Activated gamma-delta T cell treated with anti-CD3 and anti-CD28 coated beads, Interleukin-2, amount 50 U/mL, for 16 hours (primary cell): ENCODE measurements around the gene NFIX.

Experiments
- DNase-seq: peaks from one replicate; pipeline ENCODE4 v3.0.0-alpha.2; 2020; ENCODE audit warnings: low read depth

The NFIX gene

GRCh38 chr19:13076787-13077186 lies 81.5 kb downstream of the NFIX start:
- DNase-seq = no peak

DNA sequence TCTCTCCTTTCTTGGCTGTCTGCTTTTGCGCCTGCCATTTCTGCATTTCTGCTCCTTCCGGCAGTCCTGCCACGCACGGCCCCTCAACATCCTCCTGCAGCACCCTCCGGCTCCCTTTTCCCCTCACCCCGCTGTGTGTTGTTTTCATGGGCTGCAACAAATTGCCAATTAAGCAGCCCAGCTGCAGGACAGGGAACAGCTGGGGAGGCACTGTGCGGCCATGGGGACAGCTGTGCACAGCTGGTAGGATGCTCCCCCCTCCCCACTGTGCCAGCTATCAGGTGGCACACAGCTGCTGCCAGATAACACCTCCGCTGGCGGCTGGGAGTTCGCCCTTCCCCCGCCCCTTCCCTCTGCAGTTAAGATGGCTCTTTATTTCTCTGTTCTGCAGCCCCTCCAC lies 82.0 kb downstream of the NFIX start:
- no peak for DNase-seq

DNA sequence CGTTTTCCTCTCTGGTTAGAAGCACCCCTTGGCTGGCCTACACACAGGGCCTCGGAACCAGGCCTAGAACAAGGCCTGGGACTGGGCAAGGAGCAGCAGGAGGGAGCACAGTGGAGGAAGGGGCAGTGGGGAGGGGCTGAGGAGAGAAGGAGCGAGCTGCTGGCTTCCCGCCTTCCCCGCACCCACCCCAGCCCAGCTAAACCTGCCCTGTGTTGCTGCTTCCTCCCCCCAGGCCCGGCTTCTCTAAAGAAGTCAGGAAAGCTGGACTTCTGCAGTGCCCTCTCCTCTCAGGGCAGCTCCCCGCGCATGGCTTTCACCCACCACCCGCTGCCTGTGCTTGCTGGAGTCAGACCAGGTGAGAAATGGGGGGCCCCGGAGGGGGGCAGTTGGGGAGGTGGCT lies 83.1 kb downstream of the NFIX start:
- DNase-seq = no peak

DNA sequence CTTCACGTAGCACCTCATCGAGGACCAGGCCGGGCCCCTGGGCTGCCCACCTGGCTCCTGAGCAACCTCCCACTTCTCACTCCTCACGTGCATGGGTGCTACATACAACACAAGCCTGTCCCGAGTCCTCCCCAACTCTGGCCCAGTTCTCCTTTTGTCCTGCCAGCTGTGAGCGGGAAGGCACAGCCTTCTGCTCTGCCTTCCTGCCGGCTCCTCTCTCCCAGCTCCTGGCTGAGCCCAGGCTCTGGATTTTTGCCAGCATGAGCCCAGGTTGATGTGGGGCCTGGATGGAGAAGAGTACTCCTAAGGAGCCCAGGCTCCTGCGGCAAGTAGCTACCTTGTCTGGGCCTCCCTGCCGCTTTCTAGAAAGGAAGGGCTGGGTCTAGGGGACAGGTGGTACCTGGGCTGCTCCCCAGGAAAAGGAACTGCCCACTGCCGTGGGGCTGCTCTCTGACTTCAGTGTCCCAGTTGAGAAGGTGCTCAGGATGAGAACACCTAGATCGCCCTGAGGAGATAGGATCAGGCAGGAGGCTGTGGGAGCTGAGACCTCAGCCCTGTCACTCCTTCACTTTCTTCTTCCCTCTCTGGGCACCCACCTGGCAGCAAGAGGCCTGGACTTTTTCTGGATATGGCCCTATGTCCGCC lies 83.7 kb downstream of the NFIX start:
- no peak for DNase-seq

DNA sequence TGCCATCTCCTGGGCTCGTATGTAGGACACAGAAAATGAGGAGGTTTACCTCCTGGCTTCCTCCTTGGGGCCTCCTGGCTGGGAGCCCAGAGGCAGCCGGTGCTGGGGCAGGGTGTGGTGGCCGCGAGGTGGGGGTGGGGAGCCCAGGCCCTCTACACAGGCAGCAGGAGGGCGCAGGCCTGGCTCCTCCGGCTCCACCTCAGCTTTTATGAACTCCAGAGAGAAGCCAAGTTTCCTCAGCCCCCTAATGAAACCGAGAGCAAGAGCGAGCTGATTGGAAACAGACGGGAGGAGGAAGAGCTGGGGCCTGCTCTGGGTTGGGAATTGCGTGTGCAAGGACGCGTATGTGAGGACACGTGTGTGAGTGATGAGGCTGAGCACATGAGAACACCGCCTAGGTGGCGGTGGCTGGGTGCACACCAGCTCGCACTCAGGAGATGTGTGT lies 84.3 kb downstream of the NFIX start:
- DNase-seq = no peak

- no peak for DNase-seq
These were observed 87.1 kb downstream of the NFIX start for GRCh38 chr19:13082192-13083007.

DNA sequence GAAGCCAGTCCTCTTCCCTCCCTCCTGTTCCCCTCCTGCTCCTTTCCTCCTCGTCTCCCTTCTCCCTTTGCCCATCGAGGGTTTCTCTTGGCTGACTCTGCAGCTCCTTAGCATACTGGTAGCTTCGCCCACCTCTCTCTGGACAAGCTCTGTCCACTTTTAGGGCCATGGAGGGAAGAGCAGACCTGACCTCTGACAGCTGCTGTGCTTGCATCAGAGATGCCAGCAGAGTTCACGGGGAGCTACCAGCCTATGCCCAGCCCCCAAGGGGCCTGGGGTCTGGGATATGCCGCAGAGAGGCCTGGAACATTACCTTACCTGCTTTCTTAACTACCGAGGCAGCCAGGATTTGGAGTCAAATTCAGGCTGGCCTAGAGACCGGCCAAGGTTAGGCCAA lies 87.7 kb downstream of the NFIX start:
- DNase-seq = no peak

GRCh38 chr19:13083627-13084026 lies 88.4 kb downstream of the NFIX start:
- no peak for DNase-seq

GRCh38 chr19:13085666-13086065 lies 90.4 kb downstream of the NFIX start:
- DNase-seq = no peak

DNA sequence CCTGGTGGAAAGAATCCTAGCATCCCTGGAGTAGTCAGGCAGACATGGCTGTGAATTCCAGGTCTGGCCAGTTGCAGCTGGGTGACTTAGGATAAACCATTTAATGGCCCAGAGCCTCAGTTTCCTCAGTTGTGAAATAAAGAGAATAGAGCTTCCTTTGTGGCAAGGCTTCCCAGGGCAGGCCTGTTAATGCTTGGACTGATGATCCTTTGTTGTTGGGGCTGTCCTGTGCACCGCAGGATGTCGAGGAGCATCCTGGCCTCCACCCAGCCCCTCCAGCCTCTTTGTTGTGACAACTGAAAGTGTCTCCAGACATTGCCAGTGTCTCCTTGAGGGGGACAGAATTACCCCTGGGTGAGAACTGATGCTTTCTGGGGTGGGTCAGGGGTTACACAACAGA lies 91.1 kb downstream of the NFIX start:
- no peak for DNase-seq

GRCh38 chr19:13087295-13087694 lies 92.0 kb downstream of the NFIX start:
- no peak for DNase-seq

GRCh38 chr19:13087795-13088537 lies 92.7 kb downstream of the NFIX start:
- no peak for DNase-seq

GRCh38 chr19:13089139-13089856 lies 94.0 kb downstream of the NFIX start:
- no peak for DNase-seq

DNA sequence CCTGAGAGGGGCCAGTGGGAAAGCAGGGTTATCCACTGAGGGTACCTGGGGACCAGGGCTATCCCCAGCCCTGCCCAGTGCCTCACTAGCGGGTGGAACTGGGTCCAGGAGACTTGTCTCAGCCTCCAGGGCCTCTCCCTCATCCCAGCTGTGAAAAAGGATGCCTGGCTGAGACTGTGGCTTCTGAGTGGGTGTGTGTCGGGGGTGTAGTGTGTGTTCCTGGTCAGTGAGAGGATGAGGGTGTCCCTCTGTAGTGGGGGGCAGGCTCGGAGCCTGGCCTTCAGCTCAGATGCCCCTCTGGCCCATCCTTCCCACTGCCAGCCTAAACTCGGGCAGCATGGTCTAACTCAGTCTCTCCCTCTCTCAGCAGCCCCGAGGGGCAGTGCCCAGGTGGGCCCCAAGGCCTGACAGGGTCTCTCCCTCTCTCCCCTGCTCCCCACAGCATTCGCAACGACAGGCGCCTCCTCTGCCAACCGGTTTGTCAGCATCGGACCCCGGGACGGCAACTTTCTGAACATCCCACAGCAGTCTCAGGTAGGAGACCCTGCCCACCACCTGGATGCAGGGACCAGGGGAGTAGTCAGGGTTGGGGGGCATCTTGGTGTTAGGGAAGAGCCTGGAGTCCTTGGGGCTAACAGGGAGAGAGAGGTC lies 94.7 kb downstream of the NFIX start:
- no peak for DNase-seq

GRCh38 chr19:13090511-13091231 lies 95.4 kb downstream of the NFIX start:
- no peak for DNase-seq

DNA sequence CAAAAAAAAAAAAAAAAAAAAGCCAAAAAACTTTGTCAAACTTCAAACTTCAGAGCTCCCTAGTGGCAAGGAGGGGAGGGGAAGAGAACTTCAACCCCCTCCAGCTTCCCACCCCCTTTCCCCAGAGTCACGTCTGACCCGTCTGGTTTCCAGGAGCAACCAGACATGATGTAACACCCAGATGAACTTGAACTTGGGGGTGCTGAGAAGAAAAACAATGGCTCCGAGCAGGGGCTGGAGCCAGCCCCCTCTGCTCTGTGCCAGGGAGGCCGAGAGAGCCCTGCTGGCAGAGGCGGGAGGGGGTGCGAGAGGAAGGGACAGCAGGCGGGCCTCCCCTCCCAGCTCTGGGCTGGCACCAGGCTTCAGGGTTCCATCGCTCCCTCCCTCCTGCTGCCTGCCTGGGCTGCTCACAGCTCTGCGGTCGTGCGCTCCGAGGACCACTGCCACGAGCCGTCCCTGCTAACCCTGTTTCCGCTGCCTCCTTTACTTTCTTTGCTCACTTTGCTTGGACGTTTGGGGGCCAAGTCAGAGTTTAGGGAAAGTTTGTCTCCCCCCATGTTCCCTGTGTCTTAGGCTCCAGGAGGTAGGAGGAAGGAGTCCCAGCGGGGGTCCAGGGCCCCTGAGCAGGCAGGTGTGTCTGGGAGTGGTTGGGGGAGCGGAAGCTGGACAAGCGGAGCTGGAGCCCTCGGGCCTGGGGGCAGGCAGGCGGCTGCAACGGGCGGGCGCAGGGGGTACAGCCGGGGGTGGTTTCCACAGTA lies 96.3 kb downstream of the NFIX start:
- DNase-seq = no peak

- no peak for DNase-seq
These were observed 96.9 kb downstream of the NFIX start for GRCh38 chr19:13092158-13092543.

GRCh38 chr19:13092606-13093235 lies 97.4 kb downstream of the NFIX start:
- no peak for DNase-seq

DNA sequence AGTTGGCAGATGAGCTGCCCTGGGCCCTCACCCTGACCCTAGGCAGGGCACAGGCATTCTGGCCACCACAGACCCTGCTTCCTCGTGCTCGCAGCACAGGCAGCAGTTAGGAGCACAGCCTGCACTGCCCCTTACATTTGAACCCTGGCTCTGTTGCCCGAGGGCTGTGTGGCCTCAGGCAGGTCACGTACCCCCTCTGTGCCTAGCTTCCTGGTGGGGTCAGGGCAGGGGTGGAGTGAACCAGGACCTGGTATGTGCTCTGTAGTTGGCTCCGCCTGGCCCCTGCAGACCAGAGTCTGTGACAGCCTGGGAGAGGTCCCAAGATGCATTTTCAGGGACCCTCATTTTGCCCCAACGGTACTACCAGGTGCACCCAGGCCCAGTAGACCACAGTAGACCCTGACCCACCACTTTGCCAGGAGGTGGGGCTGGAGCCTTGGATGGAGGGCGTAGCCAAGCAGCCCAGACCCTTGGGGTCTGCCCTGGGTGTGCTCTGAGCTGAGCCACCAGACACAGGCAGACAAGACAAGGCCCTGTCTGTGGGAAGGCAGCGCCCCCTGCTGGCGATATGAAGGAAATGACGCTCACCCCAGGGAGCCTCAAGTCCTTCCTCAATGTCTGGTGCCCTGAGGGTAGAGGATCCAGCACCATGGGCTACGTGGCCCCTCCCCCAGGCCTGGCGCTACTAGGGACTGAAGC lies 98.3 kb downstream of the NFIX start:
- DNase-seq = peak; percentile 76
